Prostate gland (tissue), 2 donors: ENCODE measurements around the gene TCF7L2. TPM values are rescaled to one million over a fixed set of nuclear protein-coding genes. Genes with fewer than 3 reads are reported as not detected.

Source experiments
- DNase-seq: peaks from one replicate; pipeline ENCODE4 v3.0.0-alpha.2; 2019; ENCODE audit warnings: low spot score
- H3K27ac ChIP-seq, 2 donors: fragments of 200-600 bp; sonication (generic); 2 replicates each; pipeline ENCODE4 v1.5.1; 2017 to 2019
- H3K27me3 ChIP-seq: fragments of 200-600 bp; sonication (generic); replicated peaks from 2 replicates; pipeline ENCODE4 v1.5.1; 2019; ENCODE audit not compliant: insufficient read depth
- H3K36me3 ChIP-seq, 2 donors: fragments of 200-600 bp; sonication (generic); 1 replicate in 1 of 2; 2 replicates in 1 of 2; pipeline versions ENCODE4 v1.5.1 to v1.8.1; 2017 to 2019
- H3K4me1 ChIP-seq: fragments of 200-600 bp; sonication (generic); replicated peaks from 2 replicates; pipeline ENCODE4 v1.5.1; 2019
- H3K4me3 ChIP-seq, 2 donors: fragments of 200-600 bp; sonication (generic); 2 replicates each; pipeline ENCODE4 v1.5.1; 2017 to 2019
- H3K9me3 ChIP-seq: fragments of 200-600 bp; sonication (generic); 2 replicates; pipeline ENCODE4 v1.5.1; 2017
- CTCF ChIP-seq, 4 experiments: fragments of 200-600 bp in 2 of 4; fragments of 450-650 bp in 2 of 4; sonication (generic) in 2 of 4; IDR thresholded peaks; 1 replicate in 3 of 4; 2 replicates in 1 of 4; pipeline ENCODE4 v1.5.1; 2016 to 2019; ENCODE audit warnings: antibody characterized with exemption in 4 of 4, mild to moderate bottlenecking in 2 of 4, moderate library complexity in 2 of 4
- POLR2A ChIP-seq: fragments of 450-650 bp; IDR thresholded peaks from one replicate; pipeline ENCODE4 v1.6.1; 2016; ENCODE audit warnings: antibody characterized with exemption, mild to moderate bottlenecking
- POLR2AphosphoS5 ChIP-seq: sonication (generic); formaldehyde crosslinking; IDR thresholded peaks from one replicate; pipeline ENCODE4 v1.6.1; 2017; ENCODE audit warnings: antibody characterized with exemption
- WGBS: methylation state at CpG from one replicate; pipeline ENCODE4 v1.1.5; 2018; 5-methylcytosine and 5-hydroxymethylcytosine counted together
- intact Hi-C: fragments of 100-400 bp; cut with DNase I; formaldehyde crosslinking; loops from one replicate; pipeline ENCODE4 v1.14.2; 2022
- total RNA-seq, 2 donors: library from RNA; depleted of rRNA; stranded (reverse); fragments of >200 nt; gene quantifications; one replicate each; pipeline ENCODE4 v1.1.0, GENCODE V29; 2016

TCF7L2 gene
- total RNA-seq, 2 donors from 2014 or later: 9.8 to 29.8 TPM

GRCh38 chr10:113119801-113120200 is 169.8 kb downstream of the TCF7L2 start:
- no peak for DNase-seq
- Histone ChIP-seq H3K9me3 (no peaks in the 10 kb centered on the region), H3K4me3 (no peak overlapping the region), H3K36me3 (no peaks in the 10 kb centered on the region), H3K27ac (no peak overlapping the region), H3K27me3 (no peaks in the 10 kb centered on the region), H3K4me1 (no peaks in the 10 kb centered on the region)
- TF ChIP-seq POLR2A (no peak), POLR2AphosphoS5 (no peak), CTCF (IDR thresholded peaks at IDR 0.05) (no peak)
- intact Hi-C loops: loop anchor here (10.0 kb wide), 2 partner anchors 285 to 635 kb away; no protein-coding TSS in a partner anchor
- 97% methylated on average over 14 of the region's 14 CpGs for WGBS

- Histone ChIP-seq H3K4me1 (no peaks in the 10 kb centered on the region), H3K4me3 (no peak overlapping the region), H3K27me3 (no peaks in the 10 kb centered on the region), H3K36me3 (no peaks in the 10 kb centered on the region), H3K9me3 (no peaks in the 10 kb centered on the region), H3K27ac (no peak overlapping the region)
- 80% methylated on average over 7 of the region's 7 CpGs for WGBS
- intact Hi-C loops: loop anchor here (10.0 kb wide), 2 partner anchors 286 to 636 kb away; no protein-coding TSS in a partner anchor
- no peak for DNase-seq
- TF ChIP-seq POLR2AphosphoS5 (no peak), POLR2A (no peak), CTCF (IDR thresholded peaks at IDR 0.05) (no peak)
Observed at GRCh38 chr10:113121153-113121552, 171.1 kb downstream of the TCF7L2 start.

GRCh38 chr10:113122947-113123346 is 172.9 kb downstream of the TCF7L2 start:
- Histone ChIP-seq H3K27me3 (no peaks in the 10 kb centered on the region), H3K4me3 (no peak overlapping the region), H3K27ac (no peak overlapping the region), H3K36me3 (no peaks in the 10 kb centered on the region), H3K9me3 (no peaks in the 10 kb centered on the region), H3K4me1 (no peaks in the 10 kb centered on the region)
- intact Hi-C loops: loop anchor here (10.0 kb wide), 2 partner anchors 288 to 638 kb away; no protein-coding TSS in a partner anchor
- no peak for DNase-seq
- 86% methylated on average over 9 of the region's 9 CpGs for WGBS
- no peak for TF ChIP-seq POLR2AphosphoS5
- TF ChIP-seq POLR2A: no peak
- no peak for TF ChIP-seq CTCF (IDR thresholded peaks at IDR 0.05)

- DNase-seq: no peak
- H3K9me3 ChIP-seq: no peaks in the 10 kb centered on the region
- H3K4me1 ChIP-seq: no peaks in the 10 kb centered on the region
- H3K4me3 ChIP-seq: no peak overlapping the region
- no peaks in the 10 kb centered on the region for H3K36me3 ChIP-seq
- 90% methylated on average over 11 of the region's 11 CpGs for WGBS
- no peaks in the 10 kb centered on the region for H3K27me3 ChIP-seq
- intact Hi-C loops: loop anchor here (5.0 to 10.0 kb wide), 4 partner anchors 172 to 640 kb away; partner anchors contain the start of gene TCF7L2
- no peak for TF ChIP-seq CTCF (IDR thresholded peaks at IDR 0.05)
- TF ChIP-seq POLR2A: no peak
- TF ChIP-seq POLR2AphosphoS5: no peak
- no peak overlapping the region for H3K27ac ChIP-seq
Observed at GRCh38 chr10:113124724-113125123, 174.7 kb downstream of the TCF7L2 start.

GRCh38 chr10:113125612-113126011 is 175.6 kb downstream of the TCF7L2 start:
- 96% methylated on average over 6 of the region's 6 CpGs for WGBS
- TF ChIP-seq CTCF (IDR thresholded peaks at IDR 0.05) (no peak), POLR2A (no peak), POLR2AphosphoS5 (no peak)
- intact Hi-C loops: loop anchor here (5.0 to 10.0 kb wide), 4 partner anchors 173 to 641 kb away; partner anchors contain the start of gene TCF7L2
- Histone ChIP-seq H3K27ac (no peak overlapping the region), H3K9me3 (no peaks in the 10 kb centered on the region), H3K36me3 (no peaks in the 10 kb centered on the region), H3K27me3 (no peaks in the 10 kb centered on the region), H3K4me3 (no peak overlapping the region), H3K4me1 (no peaks in the 10 kb centered on the region)
- DNase-seq: no peak
